Uterus (tissue), 4 donors: ENCODE measurements around the gene TXNL4B. TPM values are rescaled to one million over a fixed set of nuclear protein-coding genes. Genes with fewer than 3 reads are reported as not detected.

Experiments used
- DNase-seq, 2 donors: peaks; one replicate each; pipeline ENCODE4 v3.0.0-alpha.2; 2019 to 2020
- H3K27ac ChIP-seq, 2 donors: fragments of 200-600 bp; sonication (generic); 1 replicate in 1 of 2; 2 replicates in 1 of 2; pipeline ENCODE4 v1.5.1; 2016 to 2018
- H3K27me3 ChIP-seq, 2 donors: fragments of 200-600 bp; sonication (generic); one replicate each; pipeline ENCODE4 v1.5.1; 2018 to 2019; ENCODE audit warnings: control low read depth in 1 of 2
- H3K36me3 ChIP-seq, 2 donors: fragments of 200-600 bp; sonication (generic); one replicate each; pipeline ENCODE4 v1.5.1; 2019; ENCODE audit warnings: control low read depth in 1 of 2
- H3K4me1 ChIP-seq, 2 donors: fragments of 200-600 bp; sonication (generic); one replicate each; pipeline ENCODE4 v1.5.1; 2018 to 2019; ENCODE audit warnings: control low read depth in 1 of 2
- H3K4me3 ChIP-seq, 2 donors: fragments of 200-600 bp; sonication (generic); 1 replicate in 1 of 2; 2 replicates in 1 of 2; pipeline ENCODE4 v1.5.1; 2018 to 2019; ENCODE audit warnings: mild to moderate bottlenecking in 1 of 2
- H3K9me3 ChIP-seq, 2 donors: fragments of 200-600 bp; sonication (generic); one replicate each; pipeline ENCODE4 v1.5.1; 2019; ENCODE audit warnings: control low read depth in 1 of 2
- CTCF ChIP-seq, 4 experiments: fragments of 200-600 bp in 2 of 4; fragments of 450-650 bp in 2 of 4; sonication (generic) in 2 of 4; IDR thresholded peaks; one replicate each; pipeline ENCODE4 v1.5.1; 2016 to 2019; ENCODE audit warnings: antibody characterized with exemption in 4 of 4, mild to moderate bottlenecking in 2 of 4, moderate library complexity in 1 of 4
- POLR2A ChIP-seq, 2 donors: fragments of 450-650 bp; IDR thresholded peaks; one replicate each; pipeline ENCODE4 v1.6.1; 2016; ENCODE audit warnings: antibody characterized with exemption in 2 of 2, mild to moderate bottlenecking in 1 of 2, moderate library complexity in 1 of 2
- intact Hi-C: fragments of 100-400 bp; cut with DNase I; formaldehyde crosslinking; loops from one replicate; pipeline ENCODE4 v1.15.1; 2023; ENCODE audit warnings: low total_unique reads
- total RNA-seq, 4 donors: library from RNA; depleted of rRNA in 3 of 4; stranded (reverse); fragments of >200 nt in 3 of 4; gene quantifications; one replicate each; pipeline versions ENCODE4 v1.1.0 to v1.2.4, GENCODE V29; 2014 to 2023
- donor health status: DM: yes; HTN: yes; CAD: no.

TXNL4B gene
- total RNA-seq, 4 donors from 2014 or later, result 1.2 to 54.1 (median 14.9) TPM

GRCh38 chr16:72101195-72101594 lies 7.8 kb upstream of the TXNL4B start:
- intact Hi-C loops, result no loop called here
- no peak for TF ChIP-seq POLR2A (IDR thresholded peaks at IDR 0.05)
- TF ChIP-seq CTCF (IDR thresholded peaks at IDR 0.05), result no peak
- H3K27ac ChIP-seq, result no peak overlapping the region

GRCh38 chr16:72099377-72099818 lies 6.0 kb upstream of the TXNL4B start:
- no peaks in the 10 kb centered on the region for H3K36me3 ChIP-seq
- H3K27ac ChIP-seq, result no peak overlapping the region
- TF ChIP-seq CTCF (IDR thresholded peaks at IDR 0.05) (peak in 3 of 4 experiments; percentile 12 to 42 (median 20)), POLR2A (IDR thresholded peaks at IDR 0.05) (no peak)
- DNase-seq, result no peak
- no peak overlapping the region for H3K4me3 ChIP-seq
- no peaks in the 10 kb centered on the region for H3K4me1 ChIP-seq
- intact Hi-C loops, result no loop called here
- H3K27me3 ChIP-seq, result no peaks in the 10 kb centered on the region
- no peaks in the 10 kb centered on the region for H3K9me3 ChIP-seq

More at GRCh38 chr16:72101195-72101594, 7.8 kb upstream of the TXNL4B start:
- Histone ChIP-seq H3K9me3 (no peaks in the 10 kb centered on the region), H3K4me3 (no peak overlapping the region), H3K27me3 (no peaks in the 10 kb centered on the region), H3K4me1 (no peaks in the 10 kb centered on the region), H3K36me3 (no peaks in the 10 kb centered on the region)
- DNase-seq, result no peak

DNA sequence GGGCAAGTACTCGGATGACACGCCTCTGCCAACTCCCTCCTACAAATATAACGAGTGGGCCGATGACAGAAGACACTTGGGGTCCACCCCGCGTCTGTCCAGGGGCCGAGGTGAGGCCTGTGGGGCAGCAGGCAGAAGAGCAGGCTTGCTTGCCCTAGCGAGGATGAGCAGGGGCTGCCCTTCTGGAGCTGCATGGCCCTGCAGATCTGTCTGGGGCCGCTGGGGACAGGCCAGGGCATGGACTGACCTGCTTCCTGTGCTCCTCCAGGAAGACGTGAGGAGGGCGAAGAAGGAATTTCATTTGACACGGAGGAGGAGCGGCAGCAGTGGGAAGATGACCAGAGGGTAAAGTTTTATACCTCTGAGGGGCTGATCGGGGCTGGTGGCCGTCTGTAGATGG lies 5.5 kb upstream of the TXNL4B start:
- no peaks in the 10 kb centered on the region for H3K27me3 ChIP-seq
- H3K9me3 ChIP-seq, result no peaks in the 10 kb centered on the region
- no peaks in the 10 kb centered on the region for H3K36me3 ChIP-seq
- intact Hi-C loops, result no loop called here
- no peak for DNase-seq
- no peaks in the 10 kb centered on the region for H3K4me1 ChIP-seq
- no peak overlapping the region for H3K4me3 ChIP-seq
- no peak overlapping the region for H3K27ac ChIP-seq
- TF ChIP-seq CTCF (IDR thresholded peaks at IDR 0.05), result no peak
- TF ChIP-seq POLR2A (IDR thresholded peaks at IDR 0.05), result no peak

GRCh38 chr16:72094266-72094610 lies 818 bp upstream of the TXNL4B start:
- no peaks in the 10 kb centered on the region for H3K9me3 ChIP-seq
- H3K27ac ChIP-seq, result peak overlapping the region; percentile 90 to 91
- peak overlapping the region; percentile 81 to 98 for H3K4me3 ChIP-seq
- no peaks in the 10 kb centered on the region for H3K4me1 ChIP-seq
- no peaks in the 10 kb centered on the region for H3K36me3 ChIP-seq
- DNase-seq, result no peak
- no peak for TF ChIP-seq POLR2A (IDR thresholded peaks at IDR 0.05)
- TF ChIP-seq CTCF (IDR thresholded peaks at IDR 0.05), result no peak
- intact Hi-C loops, result no loop called here
- H3K27me3 ChIP-seq, result no peaks in the 10 kb centered on the region

DNA sequence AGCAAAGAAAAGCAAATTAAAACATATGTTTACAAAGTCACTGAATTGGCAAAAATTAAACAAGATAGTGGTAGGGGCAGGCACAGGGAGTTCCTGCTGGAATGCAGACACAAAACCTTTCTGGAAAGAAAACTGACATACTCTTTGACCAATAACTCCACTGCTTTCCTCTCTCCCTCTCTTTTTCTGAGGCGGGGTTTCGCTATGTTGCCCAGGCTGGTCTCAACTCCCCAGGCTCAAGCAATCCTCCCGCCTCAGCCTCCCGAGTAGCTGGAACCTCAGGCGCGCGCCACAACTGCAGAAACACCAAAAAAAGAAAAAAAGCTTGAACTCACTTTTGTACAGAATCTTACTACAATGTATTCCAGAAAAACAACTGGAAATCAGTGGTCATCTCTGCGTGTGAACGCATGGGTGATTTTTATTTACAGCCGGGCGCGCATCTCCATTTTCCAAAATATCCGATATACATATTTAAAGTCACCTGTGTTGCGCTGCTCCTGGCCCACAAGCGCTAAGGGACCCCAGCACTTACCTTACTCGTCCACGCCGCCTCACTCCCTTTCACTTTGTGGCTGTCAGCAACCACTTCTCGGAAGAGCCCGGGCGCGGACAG lies 480 bp downstream of the TXNL4B start:
- intact Hi-C loops, result no loop called here
- H3K27ac ChIP-seq, result peak overlapping the region in 1 of 2 donors; percentile 84
- no peaks in the 10 kb centered on the region for H3K9me3 ChIP-seq
- H3K27me3 ChIP-seq, result no peaks in the 10 kb centered on the region
- TF ChIP-seq CTCF (IDR thresholded peaks at IDR 0.05), result no peak
- no peak for TF ChIP-seq POLR2A (IDR thresholded peaks at IDR 0.05)
- no peak for DNase-seq
- peak overlapping the region; percentile 81 to 98 for H3K4me3 ChIP-seq
- H3K36me3 ChIP-seq, result no peaks in the 10 kb centered on the region
- no peaks in the 10 kb centered on the region for H3K4me1 ChIP-seq
